HepG2 (cell line): Measurements from ENCODE around the gene CRHR1. TPM values are rescaled to one million over a fixed set of nuclear protein-coding genes. Genes with fewer than 3 reads are reported as not detected.

Source experiments
- CEBPB ChIP-seq: IDR thresholded peaks from 2 replicates; pipeline ENCODE4 v1.6.1; 2011; ENCODE audit warnings: low read depth, low read length, improper control_type of control experiment, borderline replicate concordance
- DNMT1 ChIP-seq: sonication (generic); formaldehyde crosslinking; IDR thresholded peaks from 2 replicates; pipeline ENCODE4 v1.5.1; 2020; ENCODE audit warnings: mild to moderate bottlenecking, missing genetic modification reagents
- E2F5 ChIP-seq: sonication (generic); formaldehyde crosslinking; conservative IDR thresholded peaks from 2 replicates; pipeline ENCODE4 v1.4.0; 2020; ENCODE audit warnings: missing genetic modification reagents
- FOXJ3 ChIP-seq: sonication (generic); formaldehyde crosslinking; IDR thresholded peaks from 2 replicates; pipeline ENCODE4 v1.4.0; 2020; ENCODE audit warnings: missing genetic modification reagents, mild to moderate bottlenecking, borderline replicate concordance
- HNF4G ChIP-seq, 2 experiments: sonication (generic) in 1 of 2; formaldehyde crosslinking in 1 of 2; IDR thresholded peaks; 2 replicates each; pipeline versions ENCODE4 v1.4.0 to v1.6.1; 2011 to 2020; ENCODE audit warnings: borderline replicate concordance in 2 of 2, low read depth in 2 of 2, mild to moderate bottlenecking in 2 of 2, low read length in 1 of 2, missing genetic modification reagents in 1 of 2, moderate library complexity in 1 of 2
- MAFF ChIP-seq: IDR thresholded peaks from 2 replicates; pipeline ENCODE4 v1.6.1; 2011; ENCODE audit warnings: low read depth, low read length, improper control_type of control experiment
- PHF5A ChIP-seq: IDR thresholded peaks from one replicate; pipeline ENCODE4 v1.6.1; 2018; ENCODE audit warnings: low read depth, missing genetic modification reagents; ENCODE audit not compliant: unreplicated experiment
- SMAD1 ChIP-seq: sonication (generic); formaldehyde crosslinking; IDR thresholded peaks from 2 replicates; pipeline ENCODE4 v1.4.0; 2020; ENCODE audit warnings: missing genetic modification reagents, low read depth, mild to moderate bottlenecking, borderline replicate concordance
- TOE1 ChIP-seq: sonication (generic); formaldehyde crosslinking; IDR thresholded peaks from 2 replicates; pipeline ENCODE4 v1.4.0; 2020; ENCODE audit warnings: mild to moderate bottlenecking, missing genetic modification reagents
- ZFY ChIP-seq: sonication (generic); formaldehyde crosslinking; IDR thresholded peaks from 2 replicates; pipeline ENCODE4 v1.4.0; 2020; ENCODE audit warnings: missing genetic modification reagents
- ZNF788 ChIP-seq: sonication (generic); formaldehyde crosslinking; IDR thresholded peaks from 2 replicates; pipeline ENCODE4 v1.5.0; 2020; ENCODE audit warnings: mild to moderate bottlenecking, missing genetic modification reagents, borderline replicate concordance
- ZSCAN29 ChIP-seq: sonication (generic); formaldehyde crosslinking; conservative IDR thresholded peaks from 2 replicates; pipeline ENCODE4 v1.4.0; 2020; ENCODE audit warnings: mild to moderate bottlenecking, missing genetic modification reagents
- polyA plus RNA-seq, 8 experiments: library from polyadenylated mRNA; depleted of rRNA in 3 of 8; stranded (reverse) in 7 of 8; unstranded in 1 of 8; fragments of >200 nt; fragmentation: Illumina TruSeq in 4 of 8; extraction: Trizol in 4 of 8; gene quantifications; 2 replicates each; pipeline versions ENCODE4 v1.2.1 to v1.2.3, GENCODE V29; 2011 to 2016; ENCODE audit warnings: low read depth in 4 of 8, missing spikeins in 1 of 8, mixed read lengths in 1 of 8; ENCODE audit not compliant: insufficient read depth in 1 of 8
- total RNA-seq, 5 experiments: library from RNA; depleted of rRNA; stranded (reverse); fragments of >200 nt; fragmentation: Illumina TruSeq; extraction: Trizol; gene quantifications; 2 replicates each; pipeline ENCODE4 v1.2.3, GENCODE V29; 2016; ENCODE audit warnings: low read depth in 1 of 5
- TF ChIP-seq, protein P1 (sequence below): sonication (generic); formaldehyde crosslinking; IDR thresholded peaks from 2 replicates; pipeline ENCODE4 v1.9.0; 2021; ENCODE audit warnings: missing genetic modification reagents, mild to moderate bottlenecking, borderline replicate concordance
- TF ChIP-seq, protein P2 (sequence below): sonication (generic); formaldehyde crosslinking; IDR thresholded peaks from 2 replicates; pipeline ENCODE4 v1.4.0; 2020; ENCODE audit warnings: mild to moderate bottlenecking, missing genetic modification reagents
- TF ChIP-seq, protein P3 (sequence below): IDR thresholded peaks from 2 replicates; pipeline ENCODE4 v1.4.0; 2020; ENCODE audit warnings: mild to moderate bottlenecking, missing genetic modification reagents
- TF ChIP-seq, protein P4 (sequence below): sonication (generic); formaldehyde crosslinking; IDR thresholded peaks from 2 replicates; pipeline ENCODE4 v1.8.1; 2023; ENCODE audit warnings: mild to moderate bottlenecking, inconsistent platforms, moderate library complexity, missing genetic modification reagents, borderline replicate concordance

Gene CRHR1
- total and polyA plus RNA-seq, 2 of the 13 experiments (the other 11 are each of a cell fraction or from before 2014, with no cell fraction given), result not detected

- TF ChIP-seq CEBPB (no peak), PHF5A (CRISPR knock-in tag) (no peak), ZNF788 (CRISPR knock-in tag) (0 out of 2 replicates have a peak, but pooled peaks have one; percentile 47), ZSCAN29 (CRISPR knock-in tag) (no peak), HNF4G (IDR thresholded peaks at IDR 0.05; ENCODE audit: borderline replicate concordance, low read depth, low read length) (no peak), HNF4G (CRISPR knock-in tag; IDR thresholded peaks at IDR 0.05; ENCODE audit: borderline replicate concordance, low read depth) (no peak), MAFF (no peak), DNMT1 (CRISPR knock-in tag) (no peak), ZFY (0 out of 2 replicates have a peak, but pooled peaks have one; percentile 19), FOXJ3 (CRISPR knock-in tag) (peak; percentile 29; the same call in 1 of the 2 replicates), E2F5 (CRISPR knock-in tag) (no peak), SMAD1 (CRISPR knock-in tag) (no peak), TOE1 (CRISPR knock-in tag) (no peak)
- TF ChIP-seq, protein P1, sequence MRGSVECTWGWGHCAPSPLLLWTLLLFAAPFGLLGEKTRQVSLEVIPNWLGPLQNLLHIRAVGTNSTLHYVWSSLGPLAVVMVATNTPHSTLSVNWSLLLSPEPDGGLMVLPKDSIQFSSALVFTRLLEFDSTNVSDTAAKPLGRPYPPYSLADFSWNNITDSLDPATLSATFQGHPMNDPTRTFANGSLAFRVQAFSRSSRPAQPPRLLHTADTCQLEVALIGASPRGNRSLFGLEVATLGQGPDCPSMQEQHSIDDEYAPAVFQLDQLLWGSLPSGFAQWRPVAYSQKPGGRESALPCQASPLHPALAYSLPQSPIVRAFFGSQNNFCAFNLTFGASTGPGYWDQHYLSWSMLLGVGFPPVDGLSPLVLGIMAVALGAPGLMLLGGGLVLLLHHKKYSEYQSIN (CRISPR knock-in tag), result no peak
- TF ChIP-seq, protein P2, sequence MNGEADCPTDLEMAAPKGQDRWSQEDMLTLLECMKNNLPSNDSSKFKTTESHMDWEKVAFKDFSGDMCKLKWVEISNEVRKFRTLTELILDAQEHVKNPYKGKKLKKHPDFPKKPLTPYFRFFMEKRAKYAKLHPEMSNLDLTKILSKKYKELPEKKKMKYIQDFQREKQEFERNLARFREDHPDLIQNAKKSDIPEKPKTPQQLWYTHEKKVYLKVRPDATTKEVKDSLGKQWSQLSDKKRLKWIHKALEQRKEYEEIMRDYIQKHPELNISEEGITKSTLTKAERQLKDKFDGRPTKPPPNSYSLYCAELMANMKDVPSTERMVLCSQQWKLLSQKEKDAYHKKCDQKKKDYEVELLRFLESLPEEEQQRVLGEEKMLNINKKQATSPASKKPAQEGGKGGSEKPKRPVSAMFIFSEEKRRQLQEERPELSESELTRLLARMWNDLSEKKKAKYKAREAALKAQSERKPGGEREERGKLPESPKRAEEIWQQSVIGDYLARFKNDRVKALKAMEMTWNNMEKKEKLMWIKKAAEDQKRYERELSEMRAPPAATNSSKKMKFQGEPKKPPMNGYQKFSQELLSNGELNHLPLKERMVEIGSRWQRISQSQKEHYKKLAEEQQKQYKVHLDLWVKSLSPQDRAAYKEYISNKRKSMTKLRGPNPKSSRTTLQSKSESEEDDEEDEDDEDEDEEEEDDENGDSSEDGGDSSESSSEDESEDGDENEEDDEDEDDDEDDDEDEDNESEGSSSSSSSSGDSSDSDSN (CRISPR knock-in tag), result no peak
- TF ChIP-seq, protein P3, sequence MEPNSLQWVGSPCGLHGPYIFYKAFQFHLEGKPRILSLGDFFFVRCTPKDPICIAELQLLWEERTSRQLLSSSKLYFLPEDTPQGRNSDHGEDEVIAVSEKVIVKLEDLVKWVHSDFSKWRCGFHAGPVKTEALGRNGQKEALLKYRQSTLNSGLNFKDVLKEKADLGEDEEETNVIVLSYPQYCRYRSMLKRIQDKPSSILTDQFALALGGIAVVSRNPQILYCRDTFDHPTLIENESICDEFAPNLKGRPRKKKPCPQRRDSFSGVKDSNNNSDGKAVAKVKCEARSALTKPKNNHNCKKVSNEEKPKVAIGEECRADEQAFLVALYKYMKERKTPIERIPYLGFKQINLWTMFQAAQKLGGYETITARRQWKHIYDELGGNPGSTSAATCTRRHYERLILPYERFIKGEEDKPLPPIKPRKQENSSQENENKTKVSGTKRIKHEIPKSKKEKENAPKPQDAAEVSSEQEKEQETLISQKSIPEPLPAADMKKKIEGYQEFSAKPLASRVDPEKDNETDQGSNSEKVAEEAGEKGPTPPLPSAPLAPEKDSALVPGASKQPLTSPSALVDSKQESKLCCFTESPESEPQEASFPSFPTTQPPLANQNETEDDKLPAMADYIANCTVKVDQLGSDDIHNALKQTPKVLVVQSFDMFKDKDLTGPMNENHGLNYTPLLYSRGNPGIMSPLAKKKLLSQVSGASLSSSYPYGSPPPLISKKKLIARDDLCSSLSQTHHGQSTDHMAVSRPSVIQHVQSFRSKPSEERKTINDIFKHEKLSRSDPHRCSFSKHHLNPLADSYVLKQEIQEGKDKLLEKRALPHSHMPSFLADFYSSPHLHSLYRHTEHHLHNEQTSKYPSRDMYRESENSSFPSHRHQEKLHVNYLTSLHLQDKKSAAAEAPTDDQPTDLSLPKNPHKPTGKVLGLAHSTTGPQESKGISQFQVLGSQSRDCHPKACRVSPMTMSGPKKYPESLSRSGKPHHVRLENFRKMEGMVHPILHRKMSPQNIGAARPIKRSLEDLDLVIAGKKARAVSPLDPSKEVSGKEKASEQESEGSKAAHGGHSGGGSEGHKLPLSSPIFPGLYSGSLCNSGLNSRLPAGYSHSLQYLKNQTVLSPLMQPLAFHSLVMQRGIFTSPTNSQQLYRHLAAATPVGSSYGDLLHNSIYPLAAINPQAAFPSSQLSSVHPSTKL (CRISPR knock-in tag), result peak; percentile 45; the same call in 1 of the 2 replicates
- TF ChIP-seq, protein P4, sequence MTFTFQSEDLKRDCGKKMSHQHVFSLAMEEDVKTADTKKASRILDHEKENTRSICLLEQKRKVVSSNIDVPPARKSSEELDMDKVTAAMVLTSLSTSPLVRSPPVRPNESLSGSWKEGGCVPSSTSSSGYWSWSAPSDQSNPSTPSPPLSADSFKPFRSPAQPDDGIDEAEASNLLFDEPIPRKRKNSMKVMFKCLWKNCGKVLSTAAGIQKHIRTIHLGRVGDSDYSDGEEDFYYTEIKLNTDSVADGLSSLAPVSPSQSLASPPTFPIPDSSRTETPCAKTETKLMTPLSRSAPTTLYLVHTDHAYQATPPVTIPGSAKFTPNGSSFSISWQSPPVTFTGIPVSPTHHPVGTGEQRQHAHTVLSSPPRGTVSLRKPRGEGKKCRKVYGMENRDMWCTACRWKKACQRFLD, result 0 out of 2 replicates have a peak, but pooled peaks have one; percentile 64
Observed at GRCh38 chr17:45857977-45858708, 74.0 kb downstream of the CRHR1 start (continued).
